Parathyroid adenoma (tissue), 2 donors: Measurements from ENCODE around the gene EED.

Source experiments
- H2AFZ ChIP-seq: fragments of 300-600 bp; sonication (generic); one replicate; pipeline ENCODE4 v1.7.0; 2017; ENCODE audit warnings: antibody characterized with exemption, mild to moderate bottlenecking
- H3K27ac ChIP-seq: fragments of 300-600 bp; sonication (generic); one replicate; pipeline ENCODE4 v1.7.0; 2017
- H3K27me3 ChIP-seq: fragments of 300-600 bp; sonication (generic); one replicate; pipeline ENCODE4 v1.7.0; 2017; ENCODE audit warnings: low read length; ENCODE audit not compliant: control insufficient read depth, insufficient read depth
- H3K36me3 ChIP-seq: fragments of 300-600 bp; sonication (generic); one replicate; pipeline ENCODE4 v1.7.0; 2017; ENCODE audit warnings: low read length; ENCODE audit not compliant: control insufficient read depth, insufficient read depth
- H3K4me1 ChIP-seq: fragments of 300-600 bp; sonication (generic); one replicate; pipeline ENCODE4 v1.7.0; 2017; ENCODE audit warnings: control low read depth
- H3K4me2 ChIP-seq: fragments of 300-600 bp; sonication (generic); one replicate; pipeline ENCODE4 v1.7.0; 2017; ENCODE audit warnings: low read length
- H3K4me3 ChIP-seq: fragments of 300-600 bp; sonication (generic); one replicate; pipeline ENCODE4 v1.7.0; 2017; ENCODE audit warnings: low read depth, low read length
- H3K79me2 ChIP-seq: fragments of 300-600 bp; sonication (generic); one replicate; pipeline ENCODE4 v1.7.0; 2017; ENCODE audit warnings: control low read depth
- H3K9ac ChIP-seq: fragments of 300-600 bp; sonication (generic); one replicate; pipeline ENCODE4 v1.7.0; 2017; ENCODE audit warnings: mild to moderate bottlenecking
- H3K9me3 ChIP-seq: fragments of 300-600 bp; sonication (generic); one replicate; pipeline ENCODE4 v1.7.0; 2017; ENCODE audit warnings: low read length; ENCODE audit not compliant: control insufficient read depth
- CTCF ChIP-seq: fragments of 300-600 bp; sonication (generic); IDR thresholded peaks from one replicate; pipeline ENCODE4 v1.7.0; 2017; ENCODE audit warnings: antibody characterized with exemption, mild to moderate bottlenecking
- donor health status: primary hyperparathyroidism.

EED gene

GRCh38 chr11:86230921-86231434 is 13.6 kb upstream of the EED start:
- Histone ChIP-seq H3K9me3 (no peaks in the 10 kb centered on the region), H3K27me3 (no peaks in the 10 kb centered on the region), H3K4me1 (no peaks in the 10 kb centered on the region), H3K4me3 (no peak overlapping the region), H3K27ac (no peak overlapping the region), H3K9ac (no peak overlapping the region), H3K4me2 (no peak overlapping the region), H3K79me2 (no peaks in the 10 kb centered on the region), H3K36me3 (no peaks in the 10 kb centered on the region), H2AFZ (no peak overlapping the region)
- TF ChIP-seq CTCF, result no peak

GRCh38 chr11:86232556-86232955 is 12.0 kb upstream of the EED start:
- TF ChIP-seq CTCF, result no peak
- Histone ChIP-seq H3K4me2 (no peak overlapping the region), H2AFZ (no peak overlapping the region), H3K4me1 (no peaks in the 10 kb centered on the region), H3K9ac (no peak overlapping the region), H3K79me2 (no peaks in the 10 kb centered on the region), H3K27me3 (no peaks in the 10 kb centered on the region), H3K27ac (no peak overlapping the region), H3K4me3 (no peak overlapping the region), H3K36me3 (no peaks in the 10 kb centered on the region), H3K9me3 (no peaks in the 10 kb centered on the region)

- Histone ChIP-seq H3K4me1 (no peaks in the 10 kb centered on the region), H3K27ac (no peak overlapping the region), H3K9me3 (no peaks in the 10 kb centered on the region), H3K36me3 (no peaks in the 10 kb centered on the region), H2AFZ (no peak overlapping the region), H3K4me2 (no peak overlapping the region), H3K79me2 (no peaks in the 10 kb centered on the region), H3K4me3 (no peak overlapping the region), H3K27me3 (no peaks in the 10 kb centered on the region), H3K9ac (no peak overlapping the region)
- no peak for TF ChIP-seq CTCF
Observed at GRCh38 chr11:86234831-86235461, 9.6 kb upstream of the EED start.

GRCh38 chr11:86237267-86237804 is 7.2 kb upstream of the EED start:
- H3K4me2 ChIP-seq, result no peak overlapping the region
- H3K36me3 ChIP-seq, result no peaks in the 10 kb centered on the region

More at GRCh38 chr11:86237267-86237804, 7.2 kb upstream of the EED start:
- no peaks in the 10 kb centered on the region for H3K9me3 ChIP-seq
- H3K9ac ChIP-seq, result no peak overlapping the region
- H3K4me3 ChIP-seq, result no peak overlapping the region
- H3K79me2 ChIP-seq, result no peaks in the 10 kb centered on the region
- H3K27ac ChIP-seq, result no peak overlapping the region
- no peaks in the 10 kb centered on the region for H3K27me3 ChIP-seq
- no peaks in the 10 kb centered on the region for H3K4me1 ChIP-seq
- TF ChIP-seq CTCF, result no peak
- no peak overlapping the region for H2AFZ ChIP-seq
